Stimulated activated CD4-positive, alpha-beta T cell treated with anti-CD3 and anti-CD28 coated beads, Interleukin-2, amount 100 ng/mL, for 24 hours (primary cell): ENCODE results near the gene CDK12.
A peak's percentile ranks its signal among the peaks of the same experiment; 100 is the strongest.

Experiments
- DNase-seq, 2 donors: peaks; one replicate each; pipeline ENCODE4 v3.0.0-alpha.2; 2020

The CDK12 gene

GRCh38 chr17:39551879-39552278 lies 90.6 kb downstream of the CDK12 start:
- DNase-seq = no peak

- DNase-seq = no peak
Measured at GRCh38 chr17:39553341-39553945, 92.2 kb downstream of the CDK12 start.

GRCh38 chr17:39555368-39555767 lies 94.1 kb downstream of the CDK12 start:
- DNase-seq = no peak

GRCh38 chr17:39556423-39556822 lies 95.1 kb downstream of the CDK12 start:
- no peak for DNase-seq

GRCh38 chr17:39562395-39562794 lies 101.1 kb downstream of the CDK12 start:
- no peak for DNase-seq

GRCh38 chr17:39562976-39563375 lies 101.7 kb downstream of the CDK12 start:
- no peak for DNase-seq

GRCh38 chr17:39563476-39563875 lies 102.2 kb downstream of the CDK12 start:
- no peak for DNase-seq

- no peak for DNase-seq
Measured at GRCh38 chr17:39564211-39564848, 103.0 kb downstream of the CDK12 start.

GRCh38 chr17:39566094-39566850 lies 105.0 kb downstream of the CDK12 start:
- DNase-seq = no peak

- DNase-seq = no peak
Measured at GRCh38 chr17:39568702-39569101, 107.4 kb downstream of the CDK12 start.

GRCh38 chr17:39569126-39569525 lies 107.8 kb downstream of the CDK12 start:
- DNase-seq = no peak

- no peak for DNase-seq
Measured at GRCh38 chr17:39572121-39572520, 110.8 kb downstream of the CDK12 start.

GRCh38 chr17:39573447-39574298 lies 112.4 kb downstream of the CDK12 start:
- peak; percentile 24 to 57 for DNase-seq

- DNase-seq = peak in 1 of 2 donors; percentile 11
Measured at GRCh38 chr17:39576187-39576586, 114.9 kb downstream of the CDK12 start.

GRCh38 chr17:39578272-39578671 lies 117.0 kb downstream of the CDK12 start:
- no peak for DNase-seq

GRCh38 chr17:39579318-39580081 lies 118.2 kb downstream of the CDK12 start:
- no peak for DNase-seq

GRCh38 chr17:39580082-39580468 lies 118.8 kb downstream of the CDK12 start:
- no peak for DNase-seq

GRCh38 chr17:39581071-39581758 lies 119.9 kb downstream of the CDK12 start:
- no peak for DNase-seq

- no peak for DNase-seq
Measured at GRCh38 chr17:39581759-39582085, 120.4 kb downstream of the CDK12 start.

- no peak for DNase-seq
Measured at GRCh38 chr17:39582658-39583057, 121.4 kb downstream of the CDK12 start.
